Activated naive CD8-positive, alpha-beta T cell treated with anti-CD3 and anti-CD28 coated beads, Interleukin-2, amount 50 U/mL, for 16 hours (primary cell): ENCODE results near the gene SPATA4.
"Not testable (repeated sequence)": the region's sequence is repeated elsewhere in the genome, so short reads cannot be mapped to it uniquely, and the experiment has no call there.

Experiments
- DNase-seq: peaks from one replicate; pipeline ENCODE4 v3.0.0-alpha.2; 2020; ENCODE audit warnings: low read depth, low spot score

SPATA4 gene

GRCh38 chr4:176195184-176195978 lies at the start of gene SPATA4:
TSS of gene SPATA4 (minus strand) at chr4:176195585. CDS start at chr4:176195562, 23 bp downstream.
- peak; percentile 84 for DNase-seq

GRCh38 chr4:176242764-176243347 lies 47.5 kb upstream of the SPATA4 start:
- no peak for DNase-seq

DNA sequence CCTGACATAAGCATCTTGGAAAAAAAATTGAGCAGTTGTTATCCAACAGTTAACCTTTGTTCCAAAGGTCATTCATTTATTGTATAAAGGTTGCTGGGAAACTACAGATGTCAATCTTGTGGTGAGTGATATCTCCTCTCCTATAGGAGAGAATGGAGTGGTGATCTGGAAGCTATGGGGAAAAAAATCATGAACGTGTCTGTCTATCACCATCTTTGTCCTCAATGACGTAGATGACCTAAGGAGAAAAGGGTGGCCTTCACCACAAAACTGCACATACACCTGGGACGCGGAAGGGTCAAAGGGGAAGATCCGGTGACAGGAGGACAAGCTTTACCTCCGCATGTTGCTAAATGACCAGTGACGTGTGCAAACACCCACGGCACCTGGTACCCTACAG lies 46.3 kb upstream of the SPATA4 start:
- DNase-seq: no peak

DNA sequence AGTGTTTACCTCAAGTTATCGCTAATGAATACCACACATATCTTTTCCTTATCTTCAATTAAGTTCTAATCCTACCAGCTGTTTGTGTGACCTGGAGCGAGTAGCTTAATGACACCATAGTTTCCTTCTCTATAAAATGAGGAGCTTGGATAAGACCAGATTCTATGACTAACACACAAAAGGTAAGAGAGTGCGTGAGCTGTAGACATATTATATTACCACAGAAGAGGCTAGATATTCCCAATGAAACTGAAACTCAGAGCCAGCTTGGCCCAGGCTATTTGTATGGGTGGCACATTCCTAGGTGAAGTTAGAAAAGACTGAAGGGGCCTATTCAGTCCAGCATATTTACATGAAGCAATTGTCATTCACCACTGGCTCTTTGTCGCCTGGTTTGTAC lies 43.4 kb upstream of the SPATA4 start:
- DNase-seq: no peak

- no peak for DNase-seq
These were observed 42.8 kb upstream of the SPATA4 start for GRCh38 chr4:176238157-176238610.

GRCh38 chr4:176236946-176237345 lies 41.6 kb upstream of the SPATA4 start:
- DNase-seq: no peak

- no peak for DNase-seq
These were observed 35.5 kb upstream of the SPATA4 start for GRCh38 chr4:176230836-176231235.

DNA sequence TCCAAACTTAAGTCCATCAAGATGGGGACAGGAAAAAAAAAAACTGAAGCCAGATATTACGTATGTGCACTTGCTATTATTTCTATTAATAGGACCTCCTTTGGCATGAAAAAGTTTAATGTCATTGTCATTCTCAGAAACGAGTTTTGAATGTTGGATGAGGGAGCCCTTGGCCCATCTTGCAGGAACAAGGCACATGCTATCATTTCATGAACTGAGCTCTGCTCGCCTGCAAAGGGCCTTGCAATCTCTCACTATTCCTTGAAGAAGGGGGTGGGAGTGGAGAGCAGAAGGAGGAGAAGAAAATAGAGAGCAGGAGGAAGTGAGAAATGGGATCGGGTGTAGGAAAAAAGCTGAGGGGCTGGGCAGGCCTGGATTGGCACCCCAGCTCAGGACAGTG lies 34.3 kb upstream of the SPATA4 start:
- DNase-seq: no peak

GRCh38 chr4:176226736-176227135 lies 31.4 kb upstream of the SPATA4 start:
- DNase-seq: no peak

DNA sequence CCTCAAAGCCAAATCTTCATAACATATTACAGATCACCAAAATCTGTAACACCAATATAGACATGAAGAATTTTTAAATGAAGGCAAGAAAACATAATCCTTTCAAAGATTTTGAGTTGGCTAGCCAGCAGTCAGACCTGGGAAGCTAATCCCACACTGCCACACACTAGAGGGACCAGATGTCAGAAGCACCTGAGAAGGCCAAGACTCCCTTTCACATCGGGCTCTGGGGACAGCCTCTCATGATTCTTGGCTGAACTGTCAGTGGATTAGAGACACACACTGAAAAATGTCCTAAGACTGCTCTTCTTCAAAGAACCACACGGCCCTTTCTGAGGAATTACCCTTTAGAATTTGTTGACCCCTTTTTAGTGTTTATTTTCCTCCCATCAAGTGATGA lies 28.2 kb upstream of the SPATA4 start:
- no peak for DNase-seq

DNA sequence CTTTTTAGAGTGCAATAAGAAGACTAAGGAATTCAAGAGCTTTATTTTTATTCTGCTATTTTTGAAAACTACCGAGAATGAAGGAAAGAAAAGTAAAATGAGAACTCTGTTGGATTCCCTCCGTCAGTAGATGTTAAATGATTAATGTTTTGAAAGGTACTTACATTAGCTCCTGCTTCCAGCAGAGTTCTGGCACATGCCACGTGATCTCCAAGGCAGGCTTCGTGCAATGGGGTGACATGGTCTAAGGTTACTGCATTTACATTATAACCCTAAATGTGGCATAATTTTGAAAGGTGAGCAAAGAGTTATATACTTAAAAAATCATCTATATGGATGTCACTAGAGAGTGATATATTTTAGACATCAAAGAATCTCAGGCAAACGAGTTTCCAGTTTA lies 26.8 kb upstream of the SPATA4 start:
- DNase-seq: no peak

DNA sequence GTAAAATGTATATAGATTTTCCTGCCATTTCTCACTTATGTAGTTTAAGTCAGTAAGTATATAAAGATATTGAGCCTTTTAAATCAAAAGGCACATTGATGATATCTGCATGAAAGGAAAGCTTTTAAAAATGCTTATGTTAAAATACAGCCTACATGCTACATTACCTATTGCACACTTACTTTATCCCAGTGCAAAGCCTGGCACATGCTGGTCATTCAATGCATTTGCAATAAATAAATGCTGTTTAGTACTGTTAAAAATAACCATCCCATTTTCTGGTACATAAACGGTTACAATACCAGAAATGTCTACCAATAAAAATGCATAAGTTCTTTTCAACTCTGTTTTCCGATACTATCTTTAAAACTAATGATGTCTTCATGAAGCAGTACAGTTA lies 22.1 kb upstream of the SPATA4 start:
- DNase-seq: no peak

GRCh38 chr4:176212351-176212750 lies 17.0 kb upstream of the SPATA4 start:
- DNase-seq: not testable (repeated sequence)

- DNase-seq: no peak
These were observed 15.4 kb upstream of the SPATA4 start for GRCh38 chr4:176210579-176211296.

DNA sequence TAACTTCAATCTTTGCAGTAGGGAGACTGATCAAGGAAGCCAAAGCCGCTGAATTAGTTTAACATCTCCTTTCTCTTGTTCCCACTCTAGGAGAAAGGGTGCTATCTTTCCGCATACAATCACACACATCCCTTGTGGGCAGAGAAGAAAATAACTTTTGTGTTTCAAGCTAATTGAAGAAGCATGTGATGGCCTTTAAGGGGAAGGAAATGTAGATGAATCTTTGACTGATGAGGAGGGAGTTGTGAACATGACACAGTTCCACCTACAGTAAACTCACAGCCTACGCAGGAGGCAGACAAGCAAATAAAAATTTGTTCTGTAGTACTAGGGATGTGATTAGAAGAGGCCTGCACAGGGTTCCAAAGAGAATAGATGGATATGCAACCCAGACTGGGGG lies 14.7 kb upstream of the SPATA4 start:
- no peak for DNase-seq

GRCh38 chr4:176209535-176209934 lies 14.2 kb upstream of the SPATA4 start:
- no peak for DNase-seq

DNA sequence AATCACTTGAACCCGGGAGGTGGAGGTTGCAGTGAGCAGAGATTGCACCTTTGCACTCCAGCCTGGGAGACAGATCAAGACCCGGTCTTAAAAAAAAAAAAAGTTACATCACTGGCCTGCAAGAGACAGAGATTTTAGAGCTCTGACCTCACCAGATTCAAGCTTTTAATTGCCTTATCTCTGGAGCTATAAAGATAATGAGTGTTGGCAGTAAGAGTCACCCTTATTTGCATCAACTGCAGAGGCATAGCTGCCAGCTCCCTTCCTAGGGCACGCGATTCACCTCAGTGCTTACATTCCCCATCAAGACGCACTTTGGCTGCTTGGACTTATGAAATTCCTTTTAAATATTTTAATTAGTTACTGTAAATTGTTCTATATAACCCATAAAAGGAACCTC lies 12.5 kb upstream of the SPATA4 start:
- DNase-seq: no peak

DNA sequence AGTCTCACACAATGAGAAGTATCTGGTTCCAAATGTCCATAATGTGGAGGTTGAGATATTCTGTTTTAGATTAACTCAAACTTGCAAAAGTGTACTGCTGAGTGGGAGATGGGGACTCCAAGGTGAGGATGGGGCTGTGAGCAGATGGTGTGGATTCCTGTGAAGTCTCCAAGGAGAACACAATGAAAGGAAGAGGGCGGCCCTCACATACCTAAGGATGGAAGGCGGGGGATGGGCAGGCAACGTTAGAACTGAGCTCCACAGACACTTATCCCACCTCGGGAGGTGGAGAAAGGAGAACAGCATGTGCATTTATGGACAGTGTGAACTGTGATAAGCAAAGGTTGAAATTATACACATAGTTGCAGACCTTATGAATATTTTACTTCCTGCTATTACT lies 9.9 kb upstream of the SPATA4 start:
- no peak for DNase-seq

DNA sequence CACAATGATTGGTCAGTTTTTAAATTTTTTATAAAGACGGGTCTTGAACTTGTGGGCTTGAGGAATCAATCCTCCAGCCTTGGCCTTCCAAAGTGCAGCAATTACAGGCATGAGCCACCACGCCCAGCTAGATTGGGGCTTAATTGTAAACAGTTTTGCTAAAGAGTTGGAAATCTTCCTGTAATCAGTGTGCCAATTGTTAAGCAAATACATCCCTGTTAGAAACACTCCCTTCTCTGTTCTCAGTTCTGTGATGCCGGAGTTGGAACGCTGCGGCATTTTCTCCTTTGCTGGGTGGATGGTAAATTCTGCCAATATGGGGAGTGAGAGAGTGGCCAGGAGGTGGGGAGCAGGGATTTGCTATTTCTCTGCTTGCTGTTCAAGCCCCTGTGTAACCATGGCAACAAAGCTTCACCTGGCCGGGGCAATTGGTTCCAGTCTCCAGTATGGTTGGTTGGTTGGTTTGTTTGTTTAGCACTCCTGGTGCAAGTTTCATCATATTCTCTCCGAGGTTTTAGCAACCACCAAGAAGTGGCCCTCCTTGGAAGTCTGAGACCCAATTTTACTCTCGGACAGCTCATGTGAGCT lies 3.0 kb upstream of the SPATA4 start:
- DNase-seq: no peak

GRCh38 chr4:176193938-176194337 lies 1.4 kb downstream of the SPATA4 start:
- peak; percentile 5 for DNase-seq

- no peak for DNase-seq
These were observed 2.3 kb downstream of the SPATA4 start for GRCh38 chr4:176193126-176193525.

DNA sequence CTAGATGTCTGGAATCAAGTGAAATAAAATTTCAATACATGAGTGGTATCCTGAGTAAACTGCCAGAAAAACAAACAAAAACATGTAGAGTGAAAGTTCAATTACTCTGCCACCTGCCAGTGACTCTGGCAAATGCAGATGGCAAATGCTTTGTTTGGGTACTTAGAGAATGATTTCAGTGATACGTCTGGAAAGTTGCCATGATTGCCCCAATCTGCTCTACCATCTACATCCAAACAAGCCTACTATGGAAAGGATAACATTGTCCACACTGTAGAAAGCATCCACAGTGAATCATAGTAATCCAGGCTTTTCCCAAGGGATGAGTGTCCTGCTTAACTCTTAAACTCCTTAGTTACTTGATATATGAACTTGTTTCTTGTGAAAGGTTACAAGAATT lies 3.4 kb downstream of the SPATA4 start:
- DNase-seq: no peak
